Measurements from ENCODE around the gene COL4A6.

GRCh38 chrX:108171671-108172070 lies 266.6 kb downstream of the COL4A6 start:
- TF ChIP-seq, protein P1, sequence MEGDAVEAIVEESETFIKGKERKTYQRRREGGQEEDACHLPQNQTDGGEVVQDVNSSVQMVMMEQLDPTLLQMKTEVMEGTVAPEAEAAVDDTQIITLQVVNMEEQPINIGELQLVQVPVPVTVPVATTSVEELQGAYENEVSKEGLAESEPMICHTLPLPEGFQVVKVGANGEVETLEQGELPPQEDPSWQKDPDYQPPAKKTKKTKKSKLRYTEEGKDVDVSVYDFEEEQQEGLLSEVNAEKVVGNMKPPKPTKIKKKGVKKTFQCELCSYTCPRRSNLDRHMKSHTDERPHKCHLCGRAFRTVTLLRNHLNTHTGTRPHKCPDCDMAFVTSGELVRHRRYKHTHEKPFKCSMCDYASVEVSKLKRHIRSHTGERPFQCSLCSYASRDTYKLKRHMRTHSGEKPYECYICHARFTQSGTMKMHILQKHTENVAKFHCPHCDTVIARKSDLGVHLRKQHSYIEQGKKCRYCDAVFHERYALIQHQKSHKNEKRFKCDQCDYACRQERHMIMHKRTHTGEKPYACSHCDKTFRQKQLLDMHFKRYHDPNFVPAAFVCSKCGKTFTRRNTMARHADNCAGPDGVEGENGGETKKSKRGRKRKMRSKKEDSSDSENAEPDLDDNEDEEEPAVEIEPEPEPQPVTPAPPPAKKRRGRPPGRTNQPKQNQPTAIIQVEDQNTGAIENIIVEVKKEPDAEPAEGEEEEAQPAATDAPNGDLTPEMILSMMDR (IDR thresholded peaks at IDR 0.05), result no peak
- TF ChIP-seq POLR2AphosphoS5 (IDR thresholded peaks at IDR 0.05; ENCODE audit: insufficient read depth in 1 of 2, low read depth in 1 of 2) (no peak), POLR2A (IDR thresholded peaks at IDR 0.05) (no peak)

All from vagina (tissue), 2 donors.